OCI-LY3 (cell line): ENCODE measurements around the gene FCRLB.
"Not testable (repeated sequence)": the region's sequence is repeated elsewhere in the genome, so short reads cannot be mapped to it uniquely, and the experiment has no call there.

ENCODE experiments used
- EZH2phosphoT487 ChIP-seq: fragments of 200-600 bp; shearing (Covaris generic); IDR thresholded peaks from 2 replicates; pipeline ENCODE4 v1.6.1; 2018; ENCODE audit warnings: antibody characterized with exemption, mixed run types, low read depth
- TF ChIP-seq, protein P1 (sequence below): fragments of 200-600, 300-600 bp; sonication (generic); IDR thresholded peaks from 2 replicates; pipeline ENCODE4 v1.5.1; 2014; ENCODE audit warnings: antibody characterized with exemption, low read length, low read depth

DNA sequence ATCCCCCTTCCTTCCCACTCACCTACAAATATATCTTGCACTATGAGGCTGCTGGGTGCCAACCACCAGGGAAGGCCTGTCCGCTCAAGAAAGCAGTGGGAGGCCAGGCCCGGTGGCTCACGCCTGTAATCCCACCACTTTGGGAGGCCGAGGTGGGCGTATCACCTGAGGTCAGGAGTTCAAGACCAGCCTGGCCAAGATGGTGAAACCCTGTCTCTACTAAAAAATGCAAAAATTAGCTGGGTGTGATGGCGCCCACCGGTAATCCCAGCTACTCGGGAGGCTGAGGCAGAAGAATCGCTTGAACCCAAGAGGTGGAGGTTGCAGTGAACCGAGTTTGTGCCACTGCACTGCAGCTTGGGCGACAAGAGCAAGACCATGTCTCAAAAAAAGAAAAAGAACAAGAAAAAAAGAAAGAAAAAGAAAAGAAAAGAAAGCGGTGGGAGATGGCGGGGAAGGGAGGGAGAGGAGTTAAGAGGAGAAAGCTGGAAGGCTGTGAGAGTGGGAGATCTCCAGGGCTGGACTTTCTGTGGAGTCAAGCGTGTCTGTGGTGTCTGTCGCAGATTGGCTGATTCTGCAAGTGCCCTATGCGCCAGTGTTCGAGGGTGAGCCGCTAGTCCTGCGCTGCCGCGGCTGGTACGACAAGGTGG lies 4.0 kb downstream of the FCRLB start:
- TF ChIP-seq, protein P1, sequence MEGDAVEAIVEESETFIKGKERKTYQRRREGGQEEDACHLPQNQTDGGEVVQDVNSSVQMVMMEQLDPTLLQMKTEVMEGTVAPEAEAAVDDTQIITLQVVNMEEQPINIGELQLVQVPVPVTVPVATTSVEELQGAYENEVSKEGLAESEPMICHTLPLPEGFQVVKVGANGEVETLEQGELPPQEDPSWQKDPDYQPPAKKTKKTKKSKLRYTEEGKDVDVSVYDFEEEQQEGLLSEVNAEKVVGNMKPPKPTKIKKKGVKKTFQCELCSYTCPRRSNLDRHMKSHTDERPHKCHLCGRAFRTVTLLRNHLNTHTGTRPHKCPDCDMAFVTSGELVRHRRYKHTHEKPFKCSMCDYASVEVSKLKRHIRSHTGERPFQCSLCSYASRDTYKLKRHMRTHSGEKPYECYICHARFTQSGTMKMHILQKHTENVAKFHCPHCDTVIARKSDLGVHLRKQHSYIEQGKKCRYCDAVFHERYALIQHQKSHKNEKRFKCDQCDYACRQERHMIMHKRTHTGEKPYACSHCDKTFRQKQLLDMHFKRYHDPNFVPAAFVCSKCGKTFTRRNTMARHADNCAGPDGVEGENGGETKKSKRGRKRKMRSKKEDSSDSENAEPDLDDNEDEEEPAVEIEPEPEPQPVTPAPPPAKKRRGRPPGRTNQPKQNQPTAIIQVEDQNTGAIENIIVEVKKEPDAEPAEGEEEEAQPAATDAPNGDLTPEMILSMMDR: not testable (repeated sequence)
- TF ChIP-seq EZH2phosphoT487: not testable (repeated sequence)
